ENCODE data around the gene MRNIP. TPM values are rescaled to one million over a fixed set of nuclear protein-coding genes. Genes with fewer than 3 reads are reported as not detected.

Gene MRNIP
- total RNA-seq, 3 donors from 2014 or later, result 20.8 to 38.3 (median 27.5) TPM

- no peaks in the 10 kb centered on the region for H3K9me3 ChIP-seq
- DNase-seq (no peak), ATAC-seq (no peak)
- peaks cover 10% of the 10 kb centered on the region for H3K36me3 ChIP-seq (ENCODE audit: low read depth)
- intact Hi-C loops (cut with DNase I, micrococcal nuclease), result loop anchor here in 1 of 2 donors (5.0 kb wide), 1 partner anchor 143 kb away; no protein-coding TSS in a partner anchor
- H3K4me3 ChIP-seq, result no peak overlapping the region
- H3K4me1 ChIP-seq (ENCODE audit: low read depth), result peaks cover 6% of the 10 kb centered on the region
- TF ChIP-seq CTCF (IDR thresholded peaks at IDR 0.05), result no peak
These were observed 46.5 kb upstream of the MRNIP start for GRCh38 chr5:179905161-179905560.

GRCh38 chr5:179904463-179905160 lies 46.0 kb upstream of the MRNIP start:
- TF ChIP-seq CTCF (IDR thresholded peaks at IDR 0.05), result no peak
- H3K36me3 ChIP-seq (ENCODE audit: low read depth), result peaks cover 10% of the 10 kb centered on the region
- no peaks in the 10 kb centered on the region for H3K9me3 ChIP-seq
- no peak overlapping the region for H3K4me3 ChIP-seq
- no peak for ATAC-seq
- DNase-seq, result peak in 1 of 3 donors; percentile 40
- H3K4me1 ChIP-seq (ENCODE audit: low read depth), result peaks cover 6% of the 10 kb centered on the region
- intact Hi-C loops (cut with DNase I, micrococcal nuclease), result loop anchor here in 1 of 2 donors (5.0 kb wide), 1 partner anchor 142 kb away; no protein-coding TSS in a partner anchor

- no peak for TF ChIP-seq CTCF (IDR thresholded peaks at IDR 0.05)
- Histone ChIP-seq H3K36me3 (ENCODE audit: low read depth) (peaks cover 14% of the 10 kb centered on the region), H3K4me1 (ENCODE audit: low read depth) (peaks cover 6% of the 10 kb centered on the region), H3K9me3 (no peaks in the 10 kb centered on the region), H3K4me3 (no peak overlapping the region)
- intact Hi-C loops (cut with DNase I, micrococcal nuclease), result no loop called here
- ATAC-seq (no peak), DNase-seq (no peak)
These were observed 44.1 kb upstream of the MRNIP start for GRCh38 chr5:179902763-179903158.

GRCh38 chr5:179901915-179902762 lies 43.5 kb upstream of the MRNIP start:
- Histone ChIP-seq H3K9me3 (no peaks in the 10 kb centered on the region), H3K36me3 (ENCODE audit: low read depth) (peaks cover 14% of the 10 kb centered on the region), H3K4me1 (ENCODE audit: low read depth) (peaks cover 6% of the 10 kb centered on the region), H3K4me3 (no peak overlapping the region)
- ATAC-seq (no peak), DNase-seq (no peak)
- TF ChIP-seq CTCF (IDR thresholded peaks at IDR 0.05), result no peak
- intact Hi-C loops (cut with DNase I, micrococcal nuclease), result no loop called here

- Histone ChIP-seq H3K4me3 (no peak overlapping the region), H3K4me1 (ENCODE audit: low read depth) (peaks cover under 1% of the 10 kb centered on the region), H3K36me3 (ENCODE audit: low read depth) (peaks cover 15% of the 10 kb centered on the region), H3K9me3 (no peaks in the 10 kb centered on the region)
- no peak for TF ChIP-seq CTCF (IDR thresholded peaks at IDR 0.05)
- intact Hi-C loops (cut with DNase I, micrococcal nuclease), result no loop called here
- DNase-seq (no peak), ATAC-seq (no peak)
These were observed 42.8 kb upstream of the MRNIP start for GRCh38 chr5:179901462-179901861.

All from mucosa of descending colon (tissue), 3 donors.